CD4-positive, alpha-beta T cell treated with Interleukin-21 for 1 hour (primary cell): ENCODE results near the gene GIGYF1.
"Not testable (repeated sequence)": the region's sequence is repeated elsewhere in the genome, so short reads cannot be mapped to it uniquely, and the experiment has no call there.

Experiments
- DNase-seq: peaks from one replicate; pipeline ENCODE4 v3.0.0-alpha.2; 2020

The GIGYF1 gene

GRCh38 chr7:100671353-100672327, 22.4 kb downstream of the GIGYF1 start:
- DNase-seq, result no peak

DNA sequence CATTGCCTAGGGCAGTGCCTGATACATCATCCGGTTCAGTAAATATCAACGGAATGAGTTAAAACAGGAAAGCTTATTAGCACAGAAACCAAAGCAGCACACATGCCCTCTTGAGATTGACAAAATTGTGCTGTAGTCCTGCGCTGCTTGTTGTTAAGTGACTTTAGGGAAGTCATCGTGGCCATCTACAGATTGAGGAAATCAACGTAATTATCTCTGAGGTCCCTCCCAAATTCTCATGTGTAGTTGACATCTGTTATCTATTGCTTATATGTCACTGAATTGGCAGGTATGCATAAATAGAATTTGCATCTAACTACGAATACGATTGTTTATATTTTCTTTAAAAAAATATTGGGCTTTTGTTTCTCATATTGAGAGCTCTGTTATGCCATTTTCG, 24.0 kb downstream of the GIGYF1 start:
- DNase-seq, result no peak

GRCh38 chr7:100669106-100669505, 24.9 kb downstream of the GIGYF1 start:
- not testable (repeated sequence) for DNase-seq

- DNase-seq, result no peak
These were observed 26.0 kb downstream of the GIGYF1 start for GRCh38 chr7:100668069-100668449.

DNA sequence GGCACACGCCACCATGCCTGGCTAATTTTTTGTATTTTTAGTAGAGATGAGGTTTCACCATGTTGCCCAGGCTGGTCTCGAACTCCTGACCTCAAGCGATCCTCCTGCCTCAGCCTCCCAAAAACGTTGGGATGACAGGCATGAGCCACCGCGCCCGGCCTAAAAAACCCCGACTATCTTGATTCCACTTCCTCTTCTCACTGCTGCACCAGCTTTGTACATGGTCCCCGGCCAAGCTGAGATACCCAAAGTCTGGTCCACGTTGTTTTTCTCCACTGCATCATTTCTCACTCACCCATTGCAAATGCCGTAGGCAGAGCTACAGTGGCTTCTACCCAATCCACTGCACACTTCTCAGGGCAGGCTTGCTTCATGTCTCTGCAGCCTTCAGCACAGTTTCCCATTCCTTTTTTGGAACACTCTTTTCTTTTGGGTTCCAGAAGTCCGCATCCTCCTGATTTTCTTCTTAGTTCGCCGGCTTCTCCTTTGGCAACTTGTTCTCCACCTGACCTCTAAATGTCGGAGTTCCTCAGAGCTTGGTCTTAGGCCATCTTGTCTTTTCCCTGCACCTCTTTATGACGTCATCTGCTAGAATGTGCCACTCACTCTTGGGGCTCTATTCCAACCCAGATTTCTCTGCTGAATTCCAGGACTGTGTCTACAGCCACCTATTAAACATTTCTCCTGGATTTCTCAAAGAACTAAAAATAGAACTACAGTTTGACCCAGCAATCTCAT, 26.6 kb downstream of the GIGYF1 start:
- no peak for DNase-seq

GRCh38 chr7:100665168-100665726, 28.8 kb downstream of the GIGYF1 start:
- DNase-seq, result no peak

- DNase-seq, result not testable (repeated sequence)
These were observed 31.8 kb downstream of the GIGYF1 start for GRCh38 chr7:100662194-100662776.

GRCh38 chr7:100655908-100656674, 38.0 kb downstream of the GIGYF1 start, which contains the start of gene ACTL6B:
Gene ACTL6B (minus strand): TSS chr7:100656448. CDS start chr7:100656354, 94 bp downstream.
- peak; percentile 59 for DNase-seq

GRCh38 chr7:100654908-100655831, 38.9 kb downstream of the GIGYF1 start:
- no peak for DNase-seq

DNA sequence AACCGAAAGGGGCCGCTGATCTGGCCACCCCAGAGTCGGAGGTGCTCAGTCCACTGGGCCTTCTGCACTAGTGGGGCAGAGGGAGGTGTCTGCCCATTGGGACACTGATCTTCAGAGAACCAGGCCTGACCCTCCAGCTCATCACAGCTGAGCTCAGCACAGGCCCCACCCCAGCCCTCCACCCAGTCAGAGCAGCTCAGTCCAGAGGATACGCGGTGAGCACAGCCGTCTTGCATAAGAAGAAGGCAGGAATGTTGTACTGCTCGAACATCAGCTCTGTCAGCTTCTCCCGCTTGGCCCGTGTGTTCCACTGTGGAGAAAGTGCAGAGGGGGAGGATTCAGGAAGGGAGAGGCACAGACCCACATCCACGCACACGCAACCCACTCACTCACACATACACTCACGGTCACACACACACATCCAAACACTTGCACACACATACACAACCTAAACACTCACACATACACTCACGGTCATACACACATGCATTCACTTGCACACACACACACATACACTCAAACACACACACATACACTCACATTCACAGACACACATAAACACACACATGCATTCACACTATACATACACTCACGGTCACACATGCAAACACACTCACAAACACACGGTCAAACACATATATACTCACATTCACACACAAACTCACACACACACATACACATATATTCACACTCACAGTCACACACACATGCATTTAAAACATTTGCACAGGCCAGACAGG, 44.1 kb downstream of the GIGYF1 start:
- no peak for DNase-seq

- peak; percentile 32 for DNase-seq
These were observed 51.5 kb downstream of the GIGYF1 start for GRCh38 chr7:100642534-100642907.

GRCh38 chr7:100641860-100642533, 52.1 kb downstream of the GIGYF1 start:
- no peak for DNase-seq

GRCh38 chr7:100641463-100641859, 52.6 kb downstream of the GIGYF1 start, which contains the start of gene TFR2:
Gene TFR2 (minus strand): TSS chr7:100641552. CDS start chr7:100641509, 43 bp downstream.
- no peak for DNase-seq

DNA sequence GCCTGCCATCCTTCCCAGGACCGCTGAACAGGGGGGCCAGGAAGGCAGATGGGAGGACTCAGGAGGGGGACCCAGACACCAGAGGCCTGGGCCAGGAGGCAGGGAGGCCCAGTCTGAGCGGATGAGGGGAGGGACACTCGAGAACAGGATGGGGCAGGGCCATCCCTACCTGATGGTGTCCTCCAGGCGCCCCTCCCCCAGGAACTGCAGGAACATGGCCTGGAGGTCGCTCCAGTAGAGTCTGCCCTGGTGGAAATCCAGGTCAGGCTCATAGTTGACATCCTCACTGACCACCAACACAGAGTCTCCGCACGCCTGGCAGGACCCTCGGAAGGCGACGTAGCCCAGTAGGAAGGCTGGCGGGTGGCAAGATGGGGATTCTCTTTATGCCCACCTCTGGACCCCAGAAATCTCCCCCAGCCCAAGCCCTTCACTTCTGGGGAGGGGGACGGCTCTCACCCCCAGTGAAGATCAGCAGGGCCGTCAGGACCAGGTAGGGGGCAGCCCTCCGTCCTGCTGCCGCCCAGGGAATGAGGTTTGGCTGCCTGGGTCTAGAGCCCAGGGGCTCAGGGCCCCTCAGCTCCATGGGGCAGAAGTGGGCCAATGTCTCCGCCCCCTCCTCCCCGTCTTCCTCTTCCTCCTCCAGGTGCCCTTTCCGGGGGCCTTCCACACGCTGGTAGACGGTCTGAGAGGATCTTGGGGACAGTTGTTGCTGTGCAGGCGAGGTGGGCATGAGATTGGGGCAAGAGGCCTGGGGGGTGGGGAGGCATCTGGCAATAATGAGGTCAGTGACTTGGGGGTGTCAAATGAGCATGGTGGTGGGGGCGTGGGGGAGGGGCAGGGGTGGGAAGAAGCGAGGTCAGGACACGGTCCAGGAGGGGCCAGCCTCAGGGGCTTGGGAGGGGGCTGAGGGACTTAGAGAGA, 53.3 kb downstream of the GIGYF1 start:
- no peak for DNase-seq

- DNase-seq, result no peak
These were observed 54.0 kb downstream of the GIGYF1 start for GRCh38 chr7:100639995-100640516.

GRCh38 chr7:100632951-100633717, 60.9 kb downstream of the GIGYF1 start:
- peak; percentile 67 for DNase-seq

GRCh38 chr7:100630066-100630465, 64.0 kb downstream of the GIGYF1 start:
- DNase-seq, result no peak
